PC-9 (cell line): Measurements from ENCODE around the gene CST2.

ENCODE experiments used
- EZH2 ChIP-seq: fragments of 200-600 bp; sonication (generic); IDR thresholded peaks from 2 replicates; pipeline ENCODE4 v1.8.0; 2017; ENCODE audit warnings: antibody characterized with exemption, low read depth
- TF ChIP-seq, protein P1 (sequence below): fragments of 200-600 bp; sonication (generic); conservative IDR thresholded peaks from 2 replicates; pipeline ENCODE4 v1.6.1; 2017; ENCODE audit warnings: mixed run types, antibody characterized with exemption, mild to moderate bottlenecking, moderate library complexity

DNA sequence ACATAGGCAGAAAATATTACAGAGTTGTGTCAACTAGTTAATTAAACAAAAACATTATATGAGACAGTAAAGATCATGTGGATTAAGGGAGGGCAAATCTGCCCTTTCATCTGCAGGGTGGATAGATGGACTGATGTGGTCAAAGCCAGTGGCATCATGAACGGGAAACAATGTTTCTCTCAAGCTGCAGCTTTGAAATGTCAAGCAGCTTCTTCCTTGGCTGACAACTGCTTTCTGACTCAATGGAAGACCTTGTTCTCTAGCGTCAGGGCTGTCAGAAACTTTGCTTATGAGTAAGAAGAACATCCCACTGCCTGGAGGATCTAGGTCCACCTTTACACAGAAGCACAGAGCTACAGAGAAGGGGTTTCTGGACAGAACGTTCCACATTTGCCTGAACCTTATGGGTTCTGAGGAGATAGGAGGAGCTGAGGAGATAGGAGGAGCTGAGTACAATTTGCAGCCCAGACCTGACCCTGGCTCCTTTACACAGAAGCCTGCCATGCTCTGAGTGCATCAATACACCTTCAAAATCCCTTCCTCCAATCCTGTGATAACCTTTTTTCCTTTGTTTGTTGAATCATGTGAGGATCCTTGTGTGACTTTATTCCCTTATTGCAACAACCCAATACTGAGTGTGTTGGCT lies 47.0 kb upstream of the CST2 start:
- TF ChIP-seq, protein P1, sequence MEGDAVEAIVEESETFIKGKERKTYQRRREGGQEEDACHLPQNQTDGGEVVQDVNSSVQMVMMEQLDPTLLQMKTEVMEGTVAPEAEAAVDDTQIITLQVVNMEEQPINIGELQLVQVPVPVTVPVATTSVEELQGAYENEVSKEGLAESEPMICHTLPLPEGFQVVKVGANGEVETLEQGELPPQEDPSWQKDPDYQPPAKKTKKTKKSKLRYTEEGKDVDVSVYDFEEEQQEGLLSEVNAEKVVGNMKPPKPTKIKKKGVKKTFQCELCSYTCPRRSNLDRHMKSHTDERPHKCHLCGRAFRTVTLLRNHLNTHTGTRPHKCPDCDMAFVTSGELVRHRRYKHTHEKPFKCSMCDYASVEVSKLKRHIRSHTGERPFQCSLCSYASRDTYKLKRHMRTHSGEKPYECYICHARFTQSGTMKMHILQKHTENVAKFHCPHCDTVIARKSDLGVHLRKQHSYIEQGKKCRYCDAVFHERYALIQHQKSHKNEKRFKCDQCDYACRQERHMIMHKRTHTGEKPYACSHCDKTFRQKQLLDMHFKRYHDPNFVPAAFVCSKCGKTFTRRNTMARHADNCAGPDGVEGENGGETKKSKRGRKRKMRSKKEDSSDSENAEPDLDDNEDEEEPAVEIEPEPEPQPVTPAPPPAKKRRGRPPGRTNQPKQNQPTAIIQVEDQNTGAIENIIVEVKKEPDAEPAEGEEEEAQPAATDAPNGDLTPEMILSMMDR = no peak
- TF ChIP-seq EZH2 = no peak
